ENCODE results near the gene ZBTB38.

Gene ZBTB38

DNA sequence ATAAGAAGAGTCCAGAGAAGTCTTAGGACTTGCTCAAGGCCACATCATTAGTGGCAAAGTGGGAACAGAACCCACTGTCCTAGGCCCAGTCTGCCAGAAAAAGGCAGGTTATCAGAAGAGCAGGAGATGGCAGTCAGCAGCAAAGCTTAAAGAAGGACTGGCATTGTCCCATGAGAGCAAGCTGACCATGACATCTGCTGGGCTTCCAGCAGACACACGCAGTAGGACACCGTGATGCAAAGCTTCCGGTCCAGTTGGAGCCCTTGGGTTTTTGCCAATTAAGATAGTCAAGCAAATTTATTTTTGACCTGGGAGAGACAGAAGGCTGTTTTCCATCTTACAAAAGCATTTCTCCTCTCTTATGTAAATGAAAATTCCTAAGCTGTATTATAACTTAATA is 42.1 kb downstream of the ZBTB38 start:
- DNase-seq = no peak

- no peak for DNase-seq
These were observed 42.5 kb downstream of the ZBTB38 start for GRCh38 chr3:141410846-141411245.

GRCh38 chr3:141411251-141411771 is 43.0 kb downstream of the ZBTB38 start:
- no peak for DNase-seq

DNA sequence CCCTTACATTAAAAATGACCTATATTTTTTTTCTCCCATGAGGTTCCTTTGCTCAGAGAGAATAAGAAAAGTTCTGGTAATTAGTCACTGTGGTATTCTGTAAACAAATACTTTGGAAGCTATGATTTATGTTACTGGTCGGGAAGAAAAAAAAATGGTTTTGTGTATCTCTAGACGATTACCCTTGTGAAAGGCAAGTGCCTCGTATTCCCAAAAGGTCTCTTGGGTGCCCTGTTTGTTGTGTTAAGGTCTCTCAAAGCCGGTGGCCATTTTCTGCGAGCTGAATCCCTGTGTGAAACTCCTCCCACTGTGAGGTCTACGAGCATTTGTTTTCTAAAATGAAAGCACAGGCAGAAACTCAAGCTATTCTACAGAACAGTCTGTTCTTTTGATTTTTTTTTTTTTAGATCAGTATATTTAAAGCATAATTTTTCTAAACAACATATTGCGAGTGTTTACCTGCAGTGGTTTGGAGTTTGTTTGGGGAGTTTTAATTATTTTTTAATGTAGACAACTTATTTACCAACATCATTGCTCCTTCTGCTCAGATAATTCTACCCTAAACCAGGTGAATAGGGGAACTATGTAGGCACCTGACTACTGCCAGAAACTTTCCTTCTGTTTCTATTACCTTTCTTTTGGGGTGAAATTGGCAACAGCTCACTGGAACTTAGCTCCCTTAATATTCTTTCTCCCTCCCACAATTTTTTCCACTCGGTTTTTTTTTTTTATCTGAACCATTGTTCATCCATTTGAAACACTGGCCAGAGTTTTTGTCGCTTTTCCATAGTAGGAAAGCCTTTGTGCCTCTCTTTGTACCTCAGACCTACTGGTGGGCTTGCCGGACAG is 44.0 kb downstream of the ZBTB38 start:
- no peak for DNase-seq

- no peak for DNase-seq
These were observed 44.6 kb downstream of the ZBTB38 start for GRCh38 chr3:141412936-141413354.

- no peak for DNase-seq
These were observed 45.1 kb downstream of the ZBTB38 start for GRCh38 chr3:141413391-141413790.

DNA sequence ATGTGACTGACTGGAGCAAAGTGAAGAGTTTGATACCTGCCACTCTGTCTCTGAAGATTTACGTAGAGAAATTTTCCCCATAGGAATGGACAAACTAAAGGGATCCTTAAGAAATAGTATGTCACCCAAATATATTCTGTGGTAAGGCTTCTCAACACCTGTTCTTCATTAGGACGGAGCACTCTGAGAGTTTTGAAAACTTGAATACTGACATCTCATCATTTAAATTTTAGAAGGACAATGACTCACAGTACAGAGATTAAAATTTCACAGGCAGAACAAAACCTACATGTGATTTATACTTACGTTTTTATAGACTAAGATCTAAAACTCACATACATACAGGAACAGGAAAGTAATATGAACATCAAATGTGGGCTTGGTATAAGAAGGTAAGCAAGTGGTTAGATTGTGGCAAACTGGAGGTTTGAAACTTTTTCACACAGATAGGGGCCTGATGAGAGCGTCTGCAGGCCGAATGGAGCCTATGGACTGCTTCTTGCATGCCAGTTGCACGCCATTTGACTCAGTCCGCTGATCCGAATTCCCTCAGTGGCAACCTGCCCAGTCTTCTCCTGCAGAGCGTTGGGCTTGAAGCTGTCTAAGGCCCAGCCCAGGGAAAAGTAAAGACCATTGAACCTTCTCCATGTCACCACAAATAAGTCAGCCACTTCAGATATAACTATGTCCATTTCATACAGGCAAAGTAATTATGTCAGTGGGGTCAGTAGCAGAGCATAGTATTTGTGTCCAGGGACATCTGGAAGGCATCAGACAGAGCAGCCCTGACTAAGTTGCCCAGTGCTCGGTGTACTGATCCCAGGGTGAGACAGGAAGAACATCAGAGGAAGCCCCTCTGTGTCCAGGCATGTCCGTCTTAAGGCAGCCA is 45.7 kb downstream of the ZBTB38 start:
- DNase-seq = no peak

DNA sequence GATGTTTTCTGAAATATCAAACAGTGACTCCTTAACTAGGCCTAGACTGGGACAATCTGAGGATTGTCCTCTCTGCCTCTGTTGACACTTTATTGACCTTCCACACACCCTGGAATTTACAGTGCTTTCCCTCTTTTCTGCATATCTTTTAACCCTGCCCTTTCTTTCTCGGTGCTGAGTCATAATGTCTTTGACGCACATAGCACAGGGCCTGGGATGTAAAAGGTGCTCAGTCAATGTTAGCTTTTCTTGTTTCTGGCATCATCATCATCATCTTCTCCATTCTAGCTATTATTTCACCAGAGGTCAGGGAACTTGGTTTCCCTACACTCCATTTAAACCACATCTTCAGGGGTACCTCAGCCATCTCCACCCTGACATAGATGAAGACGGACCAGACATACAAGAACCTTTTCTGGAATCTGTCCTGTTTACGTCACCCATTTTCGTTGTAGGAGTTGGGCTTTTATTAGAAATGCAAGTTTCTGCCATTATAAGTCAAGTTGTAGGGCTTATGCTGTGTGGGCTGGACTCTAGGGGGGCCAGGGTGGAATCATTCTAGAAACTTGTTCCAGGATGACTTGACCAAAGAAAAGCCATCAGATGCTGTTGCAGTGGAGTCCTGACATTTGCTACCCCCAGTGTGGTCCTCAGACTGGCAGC is 46.6 kb downstream of the ZBTB38 start:
- no peak for DNase-seq

GRCh38 chr3:141415953-141416352 is 47.6 kb downstream of the ZBTB38 start:
- DNase-seq = no peak

Data from amniotic stem cell (primary cell).